NCI-H1436 (cell line): ENCODE results near the gene SAMD5.

Source experiments
- DNase-seq: peaks from one replicate; lab custom pipeline; 2025; lab: John Stamatoyannopoulos, UW

The SAMD5 gene

GRCh38 chr6:147618927-147619326, 110.4 kb downstream of the SAMD5 start:
- DNase-seq = no peak
